PC-9 (cell line): ENCODE measurements around the gene DENND5A. TPM values are rescaled to one million over a fixed set of nuclear protein-coding genes. Genes with fewer than 3 reads are reported as not detected.

Experiments used
- BruUV-seq: library from RNA; stranded (reverse); fragments of 400-500 nt; replicated peaks from 2 replicates; lab custom pipeline; 2021; lab: Mats Ljungman, UMichigan
- CTCF ChIA-PET: fragments of 300-600 bp; sonication (Branson Sonifier 250); formaldehyde crosslinking; loops from one replicate; lab custom pipeline; 2022; ENCODE audit warnings: antibody characterized with exemption; lab: Charles Lee
- POLR2A ChIA-PET: fragments of 300-600 bp; sonication (Branson Sonifier 250); formaldehyde crosslinking; loops from one replicate; lab custom pipeline; 2022; ENCODE audit warnings: antibody characterized with exemption; ENCODE audit not compliant: unreplicated experiment; lab: Charles Lee
- DNase-seq, 2 experiments: peaks; one replicate each; pipeline versions ENCODE4 v3.0.0 to v3.0.0-alpha.2; 2015 to 2022; ENCODE audit warnings: mixed read lengths in 1 of 2
- H2AFZ ChIP-seq: fragments of 200-600 bp; sonication (generic); 2 replicates; pipeline ENCODE4 v1.8.1; 2017; ENCODE audit warnings: antibody characterized with exemption
- H3F3A ChIP-seq: fragments of 200-600 bp; sonication (generic); 2 replicates; pipeline ENCODE4 v1.8.1; 2017; ENCODE audit warnings: antibody characterized with exemption, mild to moderate bottlenecking, low read depth; ENCODE audit not compliant: insufficient read depth
- H3K27ac ChIP-seq: fragments of 200-600 bp; sonication (generic); 2 replicates; pipeline ENCODE4 v1.6.1; 2016; ENCODE audit warnings: mixed run types
- H3K27me3 ChIP-seq: fragments of 200-600 bp; sonication (generic); 2 replicates; pipeline ENCODE4 v1.6.1; 2016; ENCODE audit warnings: low read depth, mixed run types; ENCODE audit not compliant: insufficient read depth
- H3K36me3 ChIP-seq: fragments of 200-600 bp; sonication (generic); 2 replicates; pipeline ENCODE4 v1.6.1; 2016; ENCODE audit warnings: low read depth, mixed run types
- H3K4me1 ChIP-seq: fragments of 200-600 bp; sonication (generic); replicated peaks from 2 replicates; pipeline ENCODE4 v1.6.1; 2016; ENCODE audit warnings: mixed run types; ENCODE audit not compliant: insufficient read depth
- H3K4me2 ChIP-seq: fragments of 200-600 bp; sonication (generic); 2 replicates; pipeline ENCODE4 v1.6.1; 2017; ENCODE audit warnings: mixed run types
- H3K4me3 ChIP-seq: fragments of 200-600 bp; sonication (generic); 2 replicates; pipeline ENCODE4 v1.6.1; 2016; ENCODE audit warnings: mixed run types
- H3K79me2 ChIP-seq: fragments of 200-600 bp; sonication (generic); 2 replicates; pipeline ENCODE4 v1.6.1; 2017; ENCODE audit warnings: low read depth, mixed run types
- H3K9me2 ChIP-seq: fragments of 200-600 bp; sonication (generic); 2 replicates; pipeline ENCODE4 v1.8.1; 2017; ENCODE audit warnings: mild to moderate bottlenecking; ENCODE audit not compliant: insufficient read depth
- H3K9me3 ChIP-seq: fragments of 200-600 bp; sonication (generic); 2 replicates; pipeline ENCODE4 v1.8.1; 2016; ENCODE audit warnings: low read depth; ENCODE audit not compliant: insufficient read depth
- H4K20me1 ChIP-seq: fragments of 200-600 bp; sonication (generic); 2 replicates; pipeline ENCODE4 v1.8.1; 2017; ENCODE audit not compliant: insufficient read depth
- CTCF ChIP-seq: fragments of 200-600 bp; sonication (generic); conservative IDR thresholded peaks from 2 replicates; pipeline ENCODE4 v1.6.1; 2017; ENCODE audit warnings: mixed run types, antibody characterized with exemption, mild to moderate bottlenecking, moderate library complexity
- EZH2 ChIP-seq: fragments of 200-600 bp; sonication (generic); IDR thresholded peaks from 2 replicates; pipeline ENCODE4 v1.8.0; 2017; ENCODE audit warnings: antibody characterized with exemption, low read depth
- intact Hi-C: fragments of 100-400 bp; cut with micrococcal nuclease; formaldehyde crosslinking; loops from one replicate; pipeline ENCODE4 v1.10.0; 2022; ENCODE audit not compliant: unreplicated experiment
- total RNA-seq: library from RNA; stranded (reverse); gene quantifications from 2 replicates; pipeline ENCODE4 v1.2.3, GENCODE V29; 2021

Gene DENND5A
- total RNA-seq, 1 experiment from 2014 or later = 19.8 TPM

GRCh38 chr11:9176550-9176949 lies 88.6 kb downstream of the DENND5A start:
- CTCF ChIA-PET = no interaction called here
- H3K4me3 ChIP-seq = no peak overlapping the region
- H3K9me2 ChIP-seq = no peaks in the 10 kb centered on the region
- H3K79me2 ChIP-seq = no peaks in the 10 kb centered on the region
- TF ChIP-seq CTCF = no peak
- TF ChIP-seq EZH2 = no peak
- H4K20me1 ChIP-seq = no peaks in the 10 kb centered on the region
- H3K27ac ChIP-seq = no peak overlapping the region
- no peaks in the 10 kb centered on the region for H3K9me3 ChIP-seq
- H3F3A ChIP-seq = no peaks in the 10 kb centered on the region
- intact Hi-C loops = no loop called here
- no peak overlapping the region for H3K4me2 ChIP-seq
- no peak for DNase-seq
- H3K36me3 ChIP-seq = no peaks in the 10 kb centered on the region
- H2AFZ ChIP-seq = no peak overlapping the region
- no TSS peak for BruUV-seq
- H3K4me1 ChIP-seq = no peaks in the 10 kb centered on the region
- no peaks in the 10 kb centered on the region for H3K27me3 ChIP-seq
- POLR2A ChIA-PET = interaction anchor here (0.6 kb wide), 1 partner anchor 125 kb away, joined by 10 read pairs; no protein-coding TSS in a partner anchor

DNA sequence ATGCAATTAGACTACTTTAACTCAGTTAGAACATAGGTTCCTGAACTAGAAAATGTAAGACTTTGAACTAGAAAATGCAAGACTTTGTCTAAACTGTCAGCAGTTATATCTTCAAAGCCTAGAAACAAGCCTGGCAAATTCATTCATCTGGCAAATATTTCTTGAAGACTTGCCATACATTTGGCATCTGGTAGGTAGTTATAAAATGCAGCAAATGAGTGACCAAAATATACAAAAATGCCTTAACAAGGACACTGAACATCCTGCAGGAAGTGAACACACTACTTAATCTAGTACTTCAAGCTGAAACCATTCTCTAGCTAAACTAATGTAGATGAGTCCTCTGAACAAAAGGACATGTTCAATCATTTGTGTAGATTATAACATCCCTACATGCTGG lies 89.0 kb downstream of the DENND5A start:
- H3K27me3 ChIP-seq = no peaks in the 10 kb centered on the region
- no peaks in the 10 kb centered on the region for H3K9me3 ChIP-seq
- H3K4me3 ChIP-seq = no peak overlapping the region
- ChIA-PET CTCF (no interaction called here), POLR2A (interaction anchor here (0.6 kb wide), 1 partner anchor 125 kb away, joined by 10 read pairs; no protein-coding TSS in a partner anchor)
- no peak overlapping the region for H2AFZ ChIP-seq
- TF ChIP-seq EZH2 (no peak), CTCF (no peak)
- H3K36me3 ChIP-seq = no peaks in the 10 kb centered on the region
- H4K20me1 ChIP-seq = no peaks in the 10 kb centered on the region
- H3K9me2 ChIP-seq = no peaks in the 10 kb centered on the region
- BruUV-seq = no TSS peak
- H3K79me2 ChIP-seq = no peaks in the 10 kb centered on the region
- H3K27ac ChIP-seq = no peak overlapping the region
- intact Hi-C loops = no loop called here
- no peaks in the 10 kb centered on the region for H3K4me1 ChIP-seq
- H3F3A ChIP-seq = no peaks in the 10 kb centered on the region
- no peak overlapping the region for H3K4me2 ChIP-seq
- no peak for DNase-seq

DNA sequence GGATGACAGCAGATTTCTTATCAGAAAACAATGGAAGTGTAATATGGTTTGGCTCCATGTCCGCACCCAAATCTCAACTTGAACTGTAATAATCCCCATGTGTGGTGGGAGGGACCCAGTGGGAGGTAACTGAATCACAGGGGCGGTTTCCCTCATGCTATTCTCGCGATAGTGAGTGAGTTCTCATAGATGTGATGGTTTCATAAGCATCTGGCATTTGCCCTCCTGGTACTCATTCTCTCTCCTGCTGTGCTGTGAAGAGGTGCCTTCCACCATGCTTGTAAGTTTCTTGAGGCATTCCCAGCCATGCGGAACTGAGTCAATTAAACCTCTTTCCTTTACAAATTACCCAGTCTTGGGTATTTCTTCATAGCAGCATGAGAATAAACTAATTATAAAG lies 92.8 kb downstream of the DENND5A start:
- H3K27me3 ChIP-seq = no peaks in the 10 kb centered on the region
- no peaks in the 10 kb centered on the region for H3F3A ChIP-seq
- no peak overlapping the region for H3K4me2 ChIP-seq
- no TSS peak for BruUV-seq
- no peaks in the 10 kb centered on the region for H3K9me3 ChIP-seq
- no peaks in the 10 kb centered on the region for H3K9me2 ChIP-seq
- H3K36me3 ChIP-seq = no peaks in the 10 kb centered on the region
- H3K27ac ChIP-seq = no peak overlapping the region
- ChIA-PET POLR2A (interaction anchor here (0.6 kb wide), 1 partner anchor 142 kb away, joined by 15 read pairs; no protein-coding TSS in a partner anchor), CTCF (no interaction called here)
- H3K79me2 ChIP-seq = no peaks in the 10 kb centered on the region
- no peaks in the 10 kb centered on the region for H3K4me1 ChIP-seq
- H3K4me3 ChIP-seq = no peak overlapping the region
- no peak for TF ChIP-seq EZH2
- no peaks in the 10 kb centered on the region for H4K20me1 ChIP-seq
- H2AFZ ChIP-seq = no peak overlapping the region
- no peak for DNase-seq
- intact Hi-C loops = no loop called here

GRCh38 chr11:9170450-9170849 lies 94.7 kb downstream of the DENND5A start:
- POLR2A ChIA-PET = no interaction called here
- no TSS peak for BruUV-seq
- Histone ChIP-seq H3K36me3 (no peaks in the 10 kb centered on the region), H3F3A (no peaks in the 10 kb centered on the region), H3K9me2 (no peaks in the 10 kb centered on the region), H3K27ac (no peak overlapping the region), H3K4me3 (no peak overlapping the region), H3K4me1 (no peaks in the 10 kb centered on the region), H3K79me2 (no peaks in the 10 kb centered on the region), H2AFZ (no peak overlapping the region), H3K27me3 (no peaks in the 10 kb centered on the region), H3K9me3 (no peaks in the 10 kb centered on the region), H3K4me2 (no peak overlapping the region), H4K20me1 (no peaks in the 10 kb centered on the region)
- CTCF ChIA-PET = no interaction called here
- no peak for DNase-seq
- intact Hi-C loops = no loop called here
- TF ChIP-seq CTCF (no peak), EZH2 (no peak)
